NT2/D1 (cell line): ENCODE results near the gene CPNE5.

Source experiments
- SUZ12 ChIP-seq: IDR thresholded peaks from 2 replicates; pipeline ENCODE4 v1.6.1; 2011; ENCODE audit not compliant: insufficient read length, insufficient read depth; ENCODE audit errors: extremely low read depth
- YY1 ChIP-seq: IDR thresholded peaks from 2 replicates; pipeline ENCODE4 v1.6.1; 2011; ENCODE audit not compliant: insufficient read length, insufficient read depth
- ZNF274 ChIP-seq: IDR thresholded peaks from 2 replicates; pipeline ENCODE4 v1.6.1; 2011; ENCODE audit warnings: mild to moderate bottlenecking, low read depth, low read length

- no peak for TF ChIP-seq ZNF274
- TF ChIP-seq YY1 = no peak
- no peak for TF ChIP-seq SUZ12
Measured at GRCh38 chr6:36777801-36778200, 61.4 kb downstream of the CPNE5 start.
